Measurements from ENCODE around the gene APOA4. TPM values are rescaled to one million over a fixed set of nuclear protein-coding genes. Genes with fewer than 3 reads are reported as not detected.

The APOA4 gene
- total RNA-seq, 4 donors from 2014 or later, result not detected

DNA sequence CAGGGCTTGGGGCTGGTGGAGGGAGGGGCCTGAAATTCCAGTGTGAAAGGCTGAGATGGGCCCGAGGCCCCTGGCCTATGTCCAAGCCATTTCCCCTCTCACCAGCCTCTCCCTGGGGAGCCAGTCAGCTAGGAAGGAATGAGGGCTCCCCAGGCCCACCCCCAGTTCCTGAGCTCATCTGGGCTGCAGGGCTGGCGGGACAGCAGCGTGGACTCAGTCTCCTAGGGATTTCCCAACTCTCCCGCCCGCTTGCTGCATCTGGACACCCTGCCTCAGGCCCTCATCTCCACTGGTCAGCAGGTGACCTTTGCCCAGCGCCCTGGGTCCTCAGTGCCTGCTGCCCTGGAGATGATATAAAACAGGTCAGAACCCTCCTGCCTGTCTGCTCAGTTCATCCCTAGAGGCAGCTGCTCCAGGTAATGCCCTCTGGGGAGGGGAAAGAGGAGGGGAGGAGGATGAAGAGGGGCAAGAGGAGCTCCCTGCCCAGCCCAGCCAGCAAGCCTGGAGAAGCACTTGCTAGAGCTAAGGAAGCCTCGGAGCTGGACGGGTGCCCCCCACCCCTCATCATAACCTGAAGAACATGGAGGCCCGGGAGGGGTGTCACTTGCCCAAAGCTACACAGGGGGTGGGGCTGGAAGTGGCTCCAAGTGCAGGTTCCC lies 6.5 kb upstream of the APOA4 start, which contains the start of gene APOC3:
TSS of gene APOC3 (plus strand) at position 383 of the 659 bp plus-strand sequence. CDS start 676 bp downstream, outside the sequence.
- no peaks in the 10 kb centered on the region for H3K9me3 ChIP-seq
- DNase-seq, result no peak
- 80% methylated on average over 9 of the region's 9 CpGs; no CpG with 5 or more reads in 1 of the 2 donors for WGBS, 2 donors (ENCODE audit: low coverage in 1 of 2)
- in situ Hi-C loops (cut with MboI; ENCODE audit: low pct_ligation_motif_present in 1 of 4, low pct_unique_long_range_greater_than_20kb in 1 of 4, low sequenced_read_pairs in 3 of 4) (no loop called here), intact Hi-C loops (cut with DNase I; ENCODE audit: low total_unique reads) (loop anchor here (5.0 kb wide), 1 partner anchor 37 kb away; the partner anchor contains the start of gene APOA5)
- H3K27me3 ChIP-seq, result no peaks in the 10 kb centered on the region
- no peaks in the 10 kb centered on the region for H3K36me3 ChIP-seq
- TF ChIP-seq, protein P1, sequence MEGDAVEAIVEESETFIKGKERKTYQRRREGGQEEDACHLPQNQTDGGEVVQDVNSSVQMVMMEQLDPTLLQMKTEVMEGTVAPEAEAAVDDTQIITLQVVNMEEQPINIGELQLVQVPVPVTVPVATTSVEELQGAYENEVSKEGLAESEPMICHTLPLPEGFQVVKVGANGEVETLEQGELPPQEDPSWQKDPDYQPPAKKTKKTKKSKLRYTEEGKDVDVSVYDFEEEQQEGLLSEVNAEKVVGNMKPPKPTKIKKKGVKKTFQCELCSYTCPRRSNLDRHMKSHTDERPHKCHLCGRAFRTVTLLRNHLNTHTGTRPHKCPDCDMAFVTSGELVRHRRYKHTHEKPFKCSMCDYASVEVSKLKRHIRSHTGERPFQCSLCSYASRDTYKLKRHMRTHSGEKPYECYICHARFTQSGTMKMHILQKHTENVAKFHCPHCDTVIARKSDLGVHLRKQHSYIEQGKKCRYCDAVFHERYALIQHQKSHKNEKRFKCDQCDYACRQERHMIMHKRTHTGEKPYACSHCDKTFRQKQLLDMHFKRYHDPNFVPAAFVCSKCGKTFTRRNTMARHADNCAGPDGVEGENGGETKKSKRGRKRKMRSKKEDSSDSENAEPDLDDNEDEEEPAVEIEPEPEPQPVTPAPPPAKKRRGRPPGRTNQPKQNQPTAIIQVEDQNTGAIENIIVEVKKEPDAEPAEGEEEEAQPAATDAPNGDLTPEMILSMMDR (IDR thresholded peaks at IDR 0.05), result no peak
- TF ChIP-seq POLR2AphosphoS5 (IDR thresholded peaks at IDR 0.05), result no peak
- no peak for TF ChIP-seq EP300 (IDR thresholded peaks at IDR 0.05; ENCODE audit: low read depth)
- TF ChIP-seq POLR2A (IDR thresholded peaks at IDR 0.05), result no peak
- no peaks in the 10 kb centered on the region for H3K4me1 ChIP-seq
- H3K27ac ChIP-seq, result no peak within 1 kb of the TSS
- no peak within 1 kb of the TSS for H3K4me3 ChIP-seq

GRCh38 chr11:116828632-116829524 lies 5.8 kb upstream of the APOA4 start:
- in situ Hi-C loops (cut with MboI; ENCODE audit: low pct_ligation_motif_present in 1 of 4, low pct_unique_long_range_greater_than_20kb in 1 of 4, low sequenced_read_pairs in 3 of 4) (no loop called here), intact Hi-C loops (cut with DNase I; ENCODE audit: low total_unique reads) (no loop called here)
- DNase-seq, result no peak
- H3K36me3 ChIP-seq, result no peaks in the 10 kb centered on the region
- H3K27me3 ChIP-seq, result no peaks in the 10 kb centered on the region
- no peak overlapping the region for H3K27ac ChIP-seq
- TF ChIP-seq POLR2A (IDR thresholded peaks at IDR 0.05), result no peak
- no peak for TF ChIP-seq EP300 (IDR thresholded peaks at IDR 0.05; ENCODE audit: low read depth)
- TF ChIP-seq POLR2AphosphoS5 (IDR thresholded peaks at IDR 0.05), result no peak
- TF ChIP-seq, protein P1 (IDR thresholded peaks at IDR 0.05), result no peak
- H3K9me3 ChIP-seq, result no peaks in the 10 kb centered on the region
- 78% methylated on average over 15 of the region's 16 CpGs; no CpG with 5 or more reads in 1 of the 2 donors for WGBS, 2 donors (ENCODE audit: low coverage in 1 of 2)
- no peak overlapping the region for H3K4me3 ChIP-seq
- no peaks in the 10 kb centered on the region for H3K4me1 ChIP-seq

DNA sequence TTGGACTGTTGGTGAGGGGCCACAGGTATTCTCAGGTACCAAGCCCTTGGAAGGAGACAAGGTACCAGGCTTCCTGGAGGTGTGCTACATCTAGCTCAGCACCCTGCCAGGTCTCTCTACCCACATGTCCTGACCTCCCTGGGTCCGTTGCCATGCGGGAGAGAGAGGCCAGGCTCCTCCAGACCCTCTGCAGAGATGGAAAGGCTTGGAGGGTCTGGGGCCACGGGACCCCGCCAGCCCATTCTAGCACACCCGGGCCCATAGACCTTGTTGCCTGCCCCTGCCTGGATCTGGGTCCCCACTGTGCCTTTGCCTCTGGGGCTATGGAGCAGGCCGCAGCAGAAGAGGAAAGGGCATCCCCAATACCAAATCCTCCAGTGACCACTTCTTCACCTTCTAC lies 4.4 kb upstream of the APOA4 start:
- H3K27me3 ChIP-seq, result no peaks in the 10 kb centered on the region
- no peak for DNase-seq
- in situ Hi-C loops (cut with MboI; ENCODE audit: low pct_ligation_motif_present in 1 of 4, low pct_unique_long_range_greater_than_20kb in 1 of 4, low sequenced_read_pairs in 3 of 4), result no loop called here
- intact Hi-C loops (cut with DNase I; ENCODE audit: low total_unique reads), result no loop called here
- H3K27ac ChIP-seq, result no peak overlapping the region
- H3K4me1 ChIP-seq, result no peaks in the 10 kb centered on the region
- TF ChIP-seq POLR2AphosphoS5 (IDR thresholded peaks at IDR 0.05), result no peak
- TF ChIP-seq EP300 (IDR thresholded peaks at IDR 0.05; ENCODE audit: low read depth), result no peak
- TF ChIP-seq, protein P1 (IDR thresholded peaks at IDR 0.05), result no peak
- TF ChIP-seq POLR2A (IDR thresholded peaks at IDR 0.05), result no peak
- H3K4me3 ChIP-seq, result no peak overlapping the region
- no peaks in the 10 kb centered on the region for H3K36me3 ChIP-seq
- WGBS, 2 donors (ENCODE audit: low coverage in 1 of 2), result 93% methylated on average over 6 of the region's 6 CpGs; no CpG with 5 or more reads in 1 of the 2 donors
- H3K9me3 ChIP-seq, result no peaks in the 10 kb centered on the region

GRCh38 chr11:116826751-116827431 lies 3.8 kb upstream of the APOA4 start:
- in situ Hi-C loops (cut with MboI; ENCODE audit: low pct_ligation_motif_present in 1 of 4, low pct_unique_long_range_greater_than_20kb in 1 of 4, low sequenced_read_pairs in 3 of 4) (no loop called here), intact Hi-C loops (cut with DNase I; ENCODE audit: low total_unique reads) (no loop called here)
- Histone ChIP-seq H3K4me1 (no peaks in the 10 kb centered on the region), H3K9me3 (no peaks in the 10 kb centered on the region), H3K36me3 (no peaks in the 10 kb centered on the region), H3K27me3 (no peaks in the 10 kb centered on the region), H3K27ac (no peak overlapping the region), H3K4me3 (no peak overlapping the region)
- TF ChIP-seq EP300 (IDR thresholded peaks at IDR 0.05; ENCODE audit: low read depth) (no peak), POLR2AphosphoS5 (IDR thresholded peaks at IDR 0.05) (no peak), POLR2A (IDR thresholded peaks at IDR 0.05) (no peak)
- TF ChIP-seq, protein P1 (IDR thresholded peaks at IDR 0.05), result no peak
- 79% methylated on average over 5 of the region's 9 CpGs; no CpG with 5 or more reads in 1 of the 2 donors for WGBS, 2 donors (ENCODE audit: low coverage in 1 of 2)
- DNase-seq, result no peak
